SH-SY5Y (cell line): Measurements from ENCODE around the gene VPS41.

Experiments
- GATA2 ChIP-seq: IDR thresholded peaks from 2 replicates; pipeline ENCODE4 v1.6.1; 2011; ENCODE audit warnings: mild to moderate bottlenecking, low read depth, low read length
- GATA3 ChIP-seq: IDR thresholded peaks from 2 replicates; pipeline ENCODE4 v1.6.1; 2011; ENCODE audit warnings: low read depth, mild to moderate bottlenecking, low read length, moderate library complexity

The VPS41 gene

GRCh38 chr7:38760226-38760625 lies 148.8 kb downstream of the VPS41 start:
- TF ChIP-seq GATA2 (no peak), GATA3 (no peak)

GRCh38 chr7:38759028-38759427 lies 150.0 kb downstream of the VPS41 start:
- TF ChIP-seq GATA3 (no peak), GATA2 (no peak)

- TF ChIP-seq GATA3 (no peak), GATA2 (no peak)
These were observed 151.1 kb downstream of the VPS41 start for GRCh38 chr7:38757931-38758330.

GRCh38 chr7:38756521-38756920 lies 152.5 kb downstream of the VPS41 start:
- no peak for TF ChIP-seq GATA2
- TF ChIP-seq GATA3: no peak

- TF ChIP-seq GATA2: no peak
- no peak for TF ChIP-seq GATA3
These were observed 155.6 kb downstream of the VPS41 start for GRCh38 chr7:38753347-38753746.

- TF ChIP-seq GATA3 (no peak), GATA2 (no peak)
These were observed 157.6 kb downstream of the VPS41 start for GRCh38 chr7:38751416-38751815.

- no peak for TF ChIP-seq GATA3
- no peak for TF ChIP-seq GATA2
These were observed 160.9 kb downstream of the VPS41 start for GRCh38 chr7:38748056-38748610.

GRCh38 chr7:38746438-38746837 lies 162.6 kb downstream of the VPS41 start:
- no peak for TF ChIP-seq GATA2
- TF ChIP-seq GATA3: no peak

- no peak for TF ChIP-seq GATA3
- no peak for TF ChIP-seq GATA2
These were observed 164.2 kb downstream of the VPS41 start for GRCh38 chr7:38744746-38745145.

- TF ChIP-seq GATA3 (no peak), GATA2 (no peak)
These were observed 165.1 kb downstream of the VPS41 start for GRCh38 chr7:38743899-38744298.

GRCh38 chr7:38740041-38740440 lies 168.9 kb downstream of the VPS41 start:
- TF ChIP-seq GATA2 (no peak), GATA3 (no peak)

- TF ChIP-seq GATA3: no peak
- TF ChIP-seq GATA2: no peak
These were observed 172.9 kb downstream of the VPS41 start for GRCh38 chr7:38736138-38736537.

GRCh38 chr7:38731215-38731614 lies 177.8 kb downstream of the VPS41 start:
- TF ChIP-seq GATA3: no peak
- TF ChIP-seq GATA2: no peak

- no peak for TF ChIP-seq GATA2
- TF ChIP-seq GATA3: no peak
These were observed 180.8 kb downstream of the VPS41 start for GRCh38 chr7:38728145-38728544.

GRCh38 chr7:38727184-38727940 lies 181.6 kb downstream of the VPS41 start:
- TF ChIP-seq GATA3 (no peak), GATA2 (no peak)

GRCh38 chr7:38723327-38723726 lies 185.7 kb downstream of the VPS41 start:
- no peak for TF ChIP-seq GATA2
- TF ChIP-seq GATA3: no peak
